HepG2 (cell line): ENCODE data around the gene ZNF264. TPM values are rescaled to one million over a fixed set of nuclear protein-coding genes. Genes with fewer than 3 reads are reported as not detected.

Source experiments
- ATAC-seq: fragments of 200-7000 bp; cut with Tn5 transposase; 3 replicates; pipeline ENCODE4 v1.9.1; 2020; ENCODE audit warnings: mild to moderate bottlenecking, moderate library complexity
- BruUV-seq: library from RNA; stranded (reverse); fragments of 400-500 nt; replicated peaks from 2 replicates; lab custom pipeline; 2021; lab: Mats Ljungman, UMichigan
- CTCF ChIA-PET: fragments of 300-600 bp; formaldehyde crosslinking; extraction: SDS; loops from one replicate; lab custom pipeline; 2021; ENCODE audit warnings: low total read pairs, inconsistent platforms, low intra/inter-chr PET ratio; lab: Yijun Ruan, JAX
- POLR2A ChIA-PET: fragments of 350-600 bp; sonication (Branson Sonifier 250); formaldehyde crosslinking; loops from one replicate; lab custom pipeline; 2020; ENCODE audit warnings: antibody characterized with exemption, inconsistent platforms; lab: Yijun Ruan, JAX
- DNase-seq: peaks from one replicate; pipeline ENCODE4 v3.0.0-alpha.2; 2015; ENCODE audit warnings: low spot score
- FAIRE-seq: peaks from 3 replicates; lab custom pipeline; 2011; peaks lifted over from hg19 to GRCh38; lab: Jason Lieb, UNC
- H2AFZ ChIP-seq: one replicate; pipeline ENCODE4 v1.6.1; 2011; ENCODE audit warnings: low read length, inconsistent platforms
- H3K27ac ChIP-seq: fragments of 300-600 bp; 3 replicates; pipeline ENCODE4 v1.8.0; 2011; ENCODE audit warnings: mixed run types, mild to moderate bottlenecking, mixed read lengths, low read length, inconsistent platforms; ENCODE audit not compliant: insufficient read depth; ENCODE audit errors: extremely low read length
- H3K27me3 ChIP-seq, 2 experiments: fragments of 200-600 bp in 1 of 2; 2 replicates in 1 of 2; 3 replicates in 1 of 2; pipeline versions ENCODE4 v1.6.0 to v1.8.0; 2011; ENCODE audit warnings: low read length in 2 of 2, mild to moderate bottlenecking in 2 of 2, moderate library complexity in 2 of 2, inconsistent platforms in 1 of 2; ENCODE audit not compliant: insufficient read depth in 2 of 2, control insufficient read depth in 1 of 2
- H3K36me3 ChIP-seq, 2 experiments: fragments of 200-600 bp in 1 of 2; replicated peaks in 1 of 2; 2 replicates in 1 of 2; 3 replicates in 1 of 2; pipeline versions ENCODE4 v1.5.1 to v1.8.0; 2011; ENCODE audit warnings: low read length in 2 of 2, inconsistent platforms in 1 of 2; ENCODE audit not compliant: insufficient read depth in 2 of 2, control insufficient read depth in 1 of 2
- H3K4me1 ChIP-seq: 2 replicates; pipeline ENCODE4 v1.5.1; 2012; ENCODE audit warnings: low read length, inconsistent platforms; ENCODE audit not compliant: insufficient read depth
- H3K4me2 ChIP-seq: 2 replicates; pipeline ENCODE4 v1.6.0; 2011; ENCODE audit warnings: low read depth, low read length, inconsistent platforms
- H3K4me3 ChIP-seq, 3 experiments: fragments of 200-600 bp in 1 of 3; sonication (generic), shearing (Covaris generic) in 1 of 3; replicated peaks in 1 of 3; 2 replicates each; pipeline ENCODE4 v1.5.1; 2011 to 2016; ENCODE audit warnings: low read length in 3 of 3, inconsistent platforms in 2 of 3, low read depth in 2 of 3, mild to moderate bottlenecking in 2 of 3, control low read depth in 1 of 3, mixed read lengths in 1 of 3; ENCODE audit not compliant: insufficient read depth in 1 of 3
- H3K79me2 ChIP-seq: one replicate; pipeline ENCODE4 v1.6.1; 2011; ENCODE audit warnings: low read length, inconsistent platforms; ENCODE audit not compliant: insufficient read depth
- H3K9ac ChIP-seq: 2 replicates; pipeline ENCODE4 v1.6.0; 2011; ENCODE audit warnings: mild to moderate bottlenecking, low read depth, low read length, inconsistent platforms; ENCODE audit not compliant: insufficient read depth
- H3K9me3 ChIP-seq: 2 replicates; pipeline ENCODE4 v1.5.1; 2012; ENCODE audit warnings: mild to moderate bottlenecking, low read length
- H4K20me1 ChIP-seq: 2 replicates; pipeline ENCODE4 v1.6.0; 2011; ENCODE audit warnings: inconsistent platforms, mild to moderate bottlenecking, low read length, moderate library complexity; ENCODE audit not compliant: insufficient read depth
- CHD2 ChIP-seq: IDR thresholded peaks from 2 replicates; pipeline ENCODE4 v1.6.1; 2011; ENCODE audit warnings: low read depth, low read length, improper control_type of control experiment
- NCOA1 ChIP-seq: sonication (generic); formaldehyde crosslinking; IDR thresholded peaks from 2 replicates; pipeline ENCODE4 v1.9.0; 2021; ENCODE audit warnings: missing genetic modification reagents
- PTBP1 ChIP-seq: fragments of 200-400 bp; formaldehyde crosslinking; IDR thresholded peaks from 2 replicates; pipeline ENCODE4 v1.6.1; 2018; ENCODE audit warnings: low read length, low read depth; ENCODE audit not compliant: poor library complexity, severe bottlenecking
- RNF2 ChIP-seq: fragments of 450-650 bp; conservative IDR thresholded peaks from 2 replicates; pipeline ENCODE4 v1.6.1; 2016; ENCODE audit warnings: low read depth
- SAFB2 ChIP-seq: sonication (generic); formaldehyde crosslinking; IDR thresholded peaks from 2 replicates; pipeline ENCODE4 v1.5.1; 2020; ENCODE audit warnings: missing genetic modification reagents, low read depth, mild to moderate bottlenecking, borderline replicate concordance
- SP5 ChIP-seq: IDR thresholded peaks from 2 replicates; pipeline ENCODE4 v1.6.1; 2016; ENCODE audit warnings: low read depth, borderline replicate concordance
- ZFP82 ChIP-seq: sonication (generic); formaldehyde crosslinking; IDR thresholded peaks from 2 replicates; pipeline ENCODE4 v1.5.1; 2020; ENCODE audit warnings: mild to moderate bottlenecking, missing genetic modification reagents, borderline replicate concordance
- ZMYM4 ChIP-seq: sonication (generic); formaldehyde crosslinking; IDR thresholded peaks from 2 replicates; pipeline ENCODE4 v1.8.1; 2023; ENCODE audit warnings: mild to moderate bottlenecking, missing genetic modification reagents
- ZNF232 ChIP-seq: sonication (generic); formaldehyde crosslinking; IDR thresholded peaks from 2 replicates; pipeline ENCODE4 v1.4.0; 2020; ENCODE audit warnings: missing genetic modification reagents, borderline replicate concordance
- ZNF460 ChIP-seq: sonication (generic); formaldehyde crosslinking; IDR thresholded peaks from 2 replicates; pipeline ENCODE4 v1.5.1; 2020; ENCODE audit warnings: missing genetic modification reagents, mild to moderate bottlenecking, borderline replicate concordance
- ZNF530 ChIP-seq: sonication (generic); formaldehyde crosslinking; IDR thresholded peaks from 2 replicates; pipeline ENCODE4 v1.5.0; 2020; ENCODE audit warnings: low read depth, mild to moderate bottlenecking, missing genetic modification reagents
- ZNF574 ChIP-seq: sonication (generic); formaldehyde crosslinking; IDR thresholded peaks from 2 replicates; pipeline ENCODE4 v1.4.0; 2020; ENCODE audit warnings: missing genetic modification reagents
- ZNF660 ChIP-seq: sonication (generic); formaldehyde crosslinking; IDR thresholded peaks from 2 replicates; pipeline ENCODE4 v1.5.1; 2020; ENCODE audit warnings: mild to moderate bottlenecking, low read depth, missing genetic modification reagents, borderline replicate concordance
- ZNF672 ChIP-seq: sonication (generic); formaldehyde crosslinking; IDR thresholded peaks from 2 replicates; pipeline ENCODE4 v1.8.1; 2022; ENCODE audit warnings: missing genetic modification reagents
- WGBS: methylation state at CpG from one replicate; pipeline ENCODE4 v1.1.6; 2017; ENCODE audit warnings: low lambda C conversion rate; 5-methylcytosine and 5-hydroxymethylcytosine counted together
- in situ Hi-C: cut with HindIII; loops from 2 replicates; pipeline ENCODE4 v1.10.0; 2017; ENCODE audit warnings: low pct_unique_long_range_greater_than_20kb; ENCODE audit not compliant: extremely low pct_ligation_motif_present
- intact Hi-C: fragments of 100-400 bp; cut with micrococcal nuclease; formaldehyde crosslinking; loops from one replicate; pipeline ENCODE4 v1.10.0; 2022; ENCODE audit not compliant: unreplicated experiment
- polyA plus RNA-seq, 8 experiments: library from polyadenylated mRNA; depleted of rRNA in 3 of 8; stranded (reverse) in 7 of 8; unstranded in 1 of 8; fragments of >200 nt; fragmentation: Illumina TruSeq in 4 of 8; extraction: Trizol in 4 of 8; gene quantifications; 2 replicates each; pipeline versions ENCODE4 v1.2.1 to v1.2.3, GENCODE V29; 2011 to 2016; ENCODE audit warnings: low read depth in 4 of 8, missing spikeins in 1 of 8, mixed read lengths in 1 of 8; ENCODE audit not compliant: insufficient read depth in 1 of 8
- total RNA-seq, 5 experiments: library from RNA; depleted of rRNA; stranded (reverse); fragments of >200 nt; fragmentation: Illumina TruSeq; extraction: Trizol; gene quantifications; 2 replicates each; pipeline ENCODE4 v1.2.3, GENCODE V29; 2016; ENCODE audit warnings: low read depth in 1 of 5
- TF ChIP-seq, protein P1 (sequence below), 2 experiments: sonication (generic) in 1 of 2; formaldehyde crosslinking in 1 of 2; IDR thresholded peaks; 2 replicates each; pipeline versions ENCODE4 v1.4.0 to v1.6.1; 2018 to 2020; ENCODE audit warnings: missing genetic modification reagents in 2 of 2, borderline replicate concordance in 1 of 2, low read depth in 1 of 2, mild to moderate bottlenecking in 1 of 2, missing biosample characterization in 1 of 2
- TF ChIP-seq, protein P2 (sequence below): sonication (generic); formaldehyde crosslinking; IDR thresholded peaks from 2 replicates; pipeline ENCODE4 v1.5.1; 2020; ENCODE audit warnings: mild to moderate bottlenecking, missing genetic modification reagents, borderline replicate concordance
- TF ChIP-seq, protein P3 (sequence below): IDR thresholded peaks from 2 replicates; pipeline ENCODE4 v1.6.1; 2012; ENCODE audit warnings: inconsistent platforms

ZNF264 gene
- total and polyA plus RNA-seq, 2 of the 13 experiments (the other 11 are each of a cell fraction or from before 2014, with no cell fraction given) = 3.5 to 17.6 TPM

- TF ChIP-seq, protein P1, sequence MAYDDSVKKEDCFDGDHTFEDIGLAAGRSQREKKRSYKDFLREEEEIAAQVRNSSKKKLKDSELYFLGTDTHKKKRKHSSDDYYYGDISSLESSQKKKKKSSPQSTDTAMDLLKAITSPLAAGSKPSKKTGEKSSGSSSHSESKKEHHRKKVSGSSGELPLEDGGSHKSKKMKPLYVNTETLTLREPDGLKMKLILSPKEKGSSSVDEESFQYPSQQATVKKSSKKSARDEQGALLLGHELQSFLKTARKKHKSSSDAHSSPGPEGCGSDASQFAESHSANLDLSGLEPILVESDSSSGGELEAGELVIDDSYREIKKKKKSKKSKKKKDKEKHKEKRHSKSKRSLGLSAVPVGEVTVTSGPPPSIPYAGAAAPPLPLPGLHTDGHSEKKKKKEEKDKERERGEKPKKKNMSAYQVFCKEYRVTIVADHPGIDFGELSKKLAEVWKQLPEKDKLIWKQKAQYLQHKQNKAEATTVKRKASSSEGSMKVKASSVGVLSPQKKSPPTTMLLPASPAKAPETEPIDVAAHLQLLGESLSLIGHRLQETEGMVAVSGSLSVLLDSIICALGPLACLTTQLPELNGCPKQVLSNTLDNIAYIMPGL (CRISPR knock-in tag; IDR thresholded peaks at IDR 0.05; ENCODE audit: borderline replicate concordance in 1 of 2, low read depth in 1 of 2) = no peak
- no peak for TF ChIP-seq ZMYM4 (CRISPR knock-in tag)
These were observed 49.6 kb upstream of the ZNF264 start (continued) for GRCh38 chr19:57141699-57142098.

DNA sequence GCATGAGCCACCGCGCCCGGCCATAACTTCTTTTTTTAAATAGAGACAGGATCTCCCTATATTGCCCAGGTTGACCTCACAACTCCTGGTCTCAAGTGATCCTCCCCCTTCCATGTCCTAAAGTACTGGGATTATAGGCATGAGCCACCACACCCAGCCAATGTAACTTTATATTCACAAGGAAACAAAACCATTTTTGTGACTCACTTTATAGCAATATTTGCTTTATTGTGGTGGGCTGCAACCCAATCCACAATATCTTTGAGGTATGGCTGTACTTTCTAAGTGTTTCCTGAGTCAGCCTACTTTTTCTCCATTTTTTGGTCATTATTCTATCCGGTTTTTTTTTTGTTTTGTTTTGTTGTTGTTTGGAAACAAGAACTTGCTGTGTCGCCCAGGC, 38.4 kb upstream of the ZNF264 start:
- in situ Hi-C loops = no loop called here
- ATAC-seq (no peak), DNase-seq (no peak), FAIRE-seq (no peak)
- ChIA-PET POLR2A (no interaction called here), CTCF (no interaction called here)
- Histone ChIP-seq H3K4me1 (no peaks in the 10 kb centered on the region), H3K79me2 (no peaks in the 10 kb centered on the region), H3K9ac (no peak overlapping the region), H3K4me3 (no peak overlapping the region), H3K27ac (no peak overlapping the region), H2AFZ (no peak overlapping the region), H4K20me1 (no peaks in the 10 kb centered on the region), H3K9me3 (no peaks in the 10 kb centered on the region), H3K36me3 (no peaks in the 10 kb centered on the region), H3K27me3 (peaks cover 0 to 2% of the 10 kb centered on the region in 2 experiments; a peak in 1 of 5 replicates), H3K4me2 (no peak overlapping the region)
- WGBS = 54% methylated on average over 5 of the region's 5 CpGs
- intact Hi-C loops = no loop called here
- no TSS peak for BruUV-seq
- TF ChIP-seq, protein P2, sequence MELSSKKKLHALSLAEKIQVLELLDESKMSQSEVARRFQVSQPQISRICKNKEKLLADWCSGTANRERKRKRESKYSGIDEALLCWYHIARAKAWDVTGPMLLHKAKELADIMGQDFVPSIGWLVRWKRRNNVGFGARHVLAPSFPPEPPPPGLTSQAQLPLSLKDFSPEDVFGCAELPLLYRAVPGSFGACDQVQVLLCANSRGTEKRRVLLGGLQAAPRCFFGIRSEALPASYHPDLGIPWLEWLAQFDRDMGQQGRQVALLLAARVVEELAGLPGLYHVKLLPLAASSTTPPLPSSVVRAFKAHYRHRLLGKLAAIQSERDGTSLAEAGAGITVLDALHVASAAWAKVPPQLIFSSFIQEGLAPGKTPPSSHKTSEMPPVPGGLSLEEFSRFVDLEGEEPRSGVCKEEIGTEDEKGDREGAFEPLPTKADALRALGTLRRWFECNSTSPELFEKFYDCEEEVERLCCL (CRISPR knock-in tag) = no peak
- TF ChIP-seq RNF2 (no peak), ZNF672 (CRISPR knock-in tag) (no peak), PTBP1 (no peak), ZFP82 (no peak), ZNF460 (CRISPR knock-in tag) (no peak), ZNF530 (no peak), NCOA1 (CRISPR knock-in tag) (no peak), ZNF574 (CRISPR knock-in tag) (no peak), SAFB2 (CRISPR knock-in tag) (no peak), ZNF232 (CRISPR knock-in tag) (no peak), CHD2 (no peak), ZNF660 (CRISPR knock-in tag) (no peak), SP5 (no peak)
- TF ChIP-seq, protein P3, sequence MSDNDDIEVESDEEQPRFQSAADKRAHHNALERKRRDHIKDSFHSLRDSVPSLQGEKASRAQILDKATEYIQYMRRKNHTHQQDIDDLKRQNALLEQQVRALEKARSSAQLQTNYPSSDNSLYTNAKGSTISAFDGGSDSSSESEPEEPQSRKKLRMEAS = no peak
